ENCODE results near the gene CHD9.

Gene CHD9

DNA sequence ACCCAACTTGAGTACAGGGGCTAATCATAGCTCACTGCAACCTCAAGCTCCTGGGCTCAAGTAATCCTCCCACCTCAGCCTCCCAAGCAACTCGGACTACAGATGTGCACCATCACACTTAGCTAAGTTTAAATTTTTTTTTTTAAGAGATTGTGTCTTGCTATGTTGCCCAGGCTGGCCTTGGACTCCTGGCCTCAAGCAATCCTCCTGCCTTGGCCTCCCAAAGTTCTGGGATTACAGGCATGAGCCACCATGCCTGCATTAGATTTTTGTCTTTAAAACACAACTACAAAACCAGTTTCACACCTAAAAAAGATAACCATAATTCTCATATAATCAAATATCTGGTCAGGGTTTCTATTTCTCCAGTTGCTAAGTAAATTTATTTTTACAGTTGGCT lies 147.1 kb downstream of the CHD9 start:
- Mint-ChIP-seq H3K27ac (no peak overlapping the region), H3K4me3 (no peak overlapping the region), H3K27me3 (no peaks in the 10 kb centered on the region), H3K9me3 (ENCODE audit: low read depth) (no peaks in the 10 kb centered on the region), H3K36me3 (peaks cover 9% of the 10 kb centered on the region), H3K4me1 (ENCODE audit: low read depth) (peaks cover 2% of the 10 kb centered on the region)

DNA sequence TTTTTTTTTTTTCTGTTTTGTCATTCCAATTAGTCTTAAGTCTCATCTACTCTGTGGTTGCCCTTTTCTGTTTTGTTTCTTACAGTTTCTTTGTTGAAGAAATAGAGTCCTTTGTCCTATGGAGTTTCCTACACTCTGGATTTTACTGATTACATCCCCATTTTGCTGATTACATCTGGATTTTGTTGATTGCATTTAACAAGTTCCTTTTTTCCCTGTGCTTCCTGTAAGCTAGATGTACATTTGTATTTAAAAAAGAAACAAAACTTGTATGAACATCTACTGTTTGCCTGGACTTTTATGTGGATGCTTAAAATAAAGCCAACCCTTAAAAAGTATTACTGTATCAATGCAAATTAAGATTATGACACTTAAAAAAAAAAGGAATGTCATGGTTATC lies 147.6 kb downstream of the CHD9 start:
- Mint-ChIP-seq H3K36me3 (peaks cover 7% of the 10 kb centered on the region), H3K9me3 (ENCODE audit: low read depth) (no peaks in the 10 kb centered on the region), H3K27ac (no peak overlapping the region), H3K4me1 (ENCODE audit: low read depth) (peaks cover 2% of the 10 kb centered on the region), H3K27me3 (no peaks in the 10 kb centered on the region), H3K4me3 (no peak overlapping the region)

DNA sequence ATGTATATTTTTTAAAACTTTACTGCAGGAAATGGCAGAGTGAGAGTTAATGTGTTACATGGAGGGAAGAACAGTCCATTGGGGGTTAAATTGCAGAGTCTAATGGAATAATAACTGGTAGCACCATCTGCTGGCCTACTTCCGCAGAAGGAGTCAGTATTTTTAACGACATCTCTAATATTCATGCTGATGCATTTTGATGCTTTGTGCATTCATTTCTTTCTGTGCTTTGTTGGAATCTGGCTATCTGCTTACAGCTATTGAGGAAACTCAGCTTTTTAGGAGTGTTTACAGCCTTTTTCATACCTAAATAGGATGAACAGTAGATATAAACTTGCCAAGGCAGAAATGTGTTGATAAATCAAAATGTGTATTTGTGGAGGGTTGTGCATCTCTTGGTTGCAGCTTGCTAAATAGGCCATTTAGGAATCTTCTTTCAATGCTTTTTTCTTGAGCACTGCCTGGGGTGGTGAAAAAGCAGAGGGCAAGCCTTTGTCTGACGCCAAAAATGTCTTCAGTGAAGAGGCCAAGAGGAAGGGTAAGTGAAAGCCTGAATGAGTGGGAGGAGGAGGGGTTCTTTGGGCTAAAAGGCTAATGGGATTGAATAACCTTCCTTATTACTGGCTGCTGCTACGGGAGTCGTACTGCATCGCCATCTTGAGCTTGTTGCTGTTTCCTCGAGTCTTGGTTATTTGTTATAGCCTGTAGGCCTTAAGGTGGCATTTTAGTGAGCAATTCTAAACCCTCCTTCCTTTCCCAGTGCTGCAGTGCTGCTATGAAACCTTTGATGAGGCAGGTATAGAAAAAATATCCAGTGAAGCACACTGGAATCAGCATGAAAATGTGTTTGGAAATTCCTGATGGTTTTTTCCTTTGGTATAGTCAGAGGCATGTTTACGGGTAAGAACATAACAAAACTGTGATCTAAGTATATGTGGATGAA lies 153.3 kb downstream of the CHD9 start:
- peaks cover 4% of the 10 kb centered on the region for H3K36me3 Mint-ChIP-seq
- peak overlapping the region; percentile 36 for H3K27ac Mint-ChIP-seq
- no peaks in the 10 kb centered on the region for H3K27me3 Mint-ChIP-seq
- no peak overlapping the region for H3K4me3 Mint-ChIP-seq
- peaks cover 12% of the 10 kb centered on the region for H3K4me1 Mint-ChIP-seq (ENCODE audit: low read depth)
- H3K9me3 Mint-ChIP-seq (ENCODE audit: low read depth), result no peaks in the 10 kb centered on the region

- Mint-ChIP-seq H3K27ac (no peak overlapping the region), H3K4me1 (ENCODE audit: low read depth) (peaks cover 12% of the 10 kb centered on the region), H3K36me3 (peaks cover 4% of the 10 kb centered on the region), H3K4me3 (peak overlapping the region; percentile 30), H3K27me3 (no peaks in the 10 kb centered on the region), H3K9me3 (ENCODE audit: low read depth) (no peaks in the 10 kb centered on the region)
These were observed 154.6 kb downstream of the CHD9 start for GRCh38 chr16:53209429-53209828.

DNA sequence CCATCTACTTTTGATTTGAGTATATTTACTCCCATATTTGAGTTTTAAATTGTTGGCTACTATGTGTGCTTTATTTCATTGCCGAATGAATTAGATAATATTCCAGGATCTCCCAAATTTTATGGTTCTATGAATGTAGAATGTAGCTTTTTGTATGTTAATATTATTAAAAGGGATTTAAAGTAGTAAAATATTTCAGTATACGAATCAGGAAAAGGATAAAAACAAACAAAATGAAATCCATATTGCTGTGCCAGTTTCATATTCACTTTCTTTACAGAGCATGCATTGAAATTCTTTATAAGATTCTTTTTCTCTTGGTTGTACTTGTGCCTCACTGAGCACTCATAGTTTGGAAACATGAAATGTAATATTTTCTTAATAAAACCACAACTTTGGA lies 155.1 kb downstream of the CHD9 start:
- Mint-ChIP-seq H3K4me1 (ENCODE audit: low read depth) (peaks cover 12% of the 10 kb centered on the region), H3K27me3 (no peaks in the 10 kb centered on the region), H3K27ac (no peak overlapping the region), H3K36me3 (peaks cover 4% of the 10 kb centered on the region), H3K4me3 (no peak overlapping the region), H3K9me3 (ENCODE audit: low read depth) (no peaks in the 10 kb centered on the region)

DNA sequence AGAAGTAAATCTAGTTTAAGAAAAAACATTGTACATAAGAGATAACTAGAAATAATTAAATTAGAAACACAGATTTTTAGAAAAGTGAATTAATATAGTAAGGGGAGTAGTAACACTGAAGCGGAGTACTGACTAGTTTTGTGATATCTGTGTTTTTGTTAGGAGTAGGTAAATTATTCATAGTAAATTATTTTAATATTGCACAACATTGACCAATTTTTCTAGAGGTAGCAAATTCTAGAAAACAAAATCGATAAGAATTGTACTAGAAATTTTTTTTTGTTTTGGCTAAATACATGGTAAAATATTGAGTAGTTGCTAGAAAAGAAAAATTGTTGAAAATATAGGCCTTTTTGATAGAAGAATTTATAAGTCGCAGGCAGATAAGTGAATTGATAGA lies 156.5 kb downstream of the CHD9 start:
- Mint-ChIP-seq H3K4me3 (no peak overlapping the region), H3K36me3 (peaks cover 4% of the 10 kb centered on the region), H3K4me1 (ENCODE audit: low read depth) (peaks cover 15% of the 10 kb centered on the region)

GRCh38 chr16:53212893-53213223 lies 158.1 kb downstream of the CHD9 start:
- H3K36me3 Mint-ChIP-seq, result peaks cover 4% of the 10 kb centered on the region

More for the DNA sequence above, 156.5 kb downstream of the CHD9 start:
- Mint-ChIP-seq H3K9me3 (ENCODE audit: low read depth) (no peaks in the 10 kb centered on the region), H3K27ac (no peak overlapping the region), H3K27me3 (no peaks in the 10 kb centered on the region)

GRCh38 chr16:53213542-53213941 lies 158.8 kb downstream of the CHD9 start:
- H3K4me1 Mint-ChIP-seq (ENCODE audit: low read depth), result peaks cover 7% of the 10 kb centered on the region
- H3K4me3 Mint-ChIP-seq, result no peak overlapping the region
- H3K36me3 Mint-ChIP-seq, result peaks cover 4% of the 10 kb centered on the region
- H3K27me3 Mint-ChIP-seq, result no peaks in the 10 kb centered on the region
- H3K9me3 Mint-ChIP-seq (ENCODE audit: low read depth), result no peaks in the 10 kb centered on the region
- no peak overlapping the region for H3K27ac Mint-ChIP-seq

More at GRCh38 chr16:53212893-53213223, 158.1 kb downstream of the CHD9 start:
- Mint-ChIP-seq H3K27me3 (no peaks in the 10 kb centered on the region), H3K4me1 (ENCODE audit: low read depth) (peaks cover 13% of the 10 kb centered on the region), H3K27ac (no peak overlapping the region), H3K9me3 (ENCODE audit: low read depth) (no peaks in the 10 kb centered on the region), H3K4me3 (no peak overlapping the region)

DNA sequence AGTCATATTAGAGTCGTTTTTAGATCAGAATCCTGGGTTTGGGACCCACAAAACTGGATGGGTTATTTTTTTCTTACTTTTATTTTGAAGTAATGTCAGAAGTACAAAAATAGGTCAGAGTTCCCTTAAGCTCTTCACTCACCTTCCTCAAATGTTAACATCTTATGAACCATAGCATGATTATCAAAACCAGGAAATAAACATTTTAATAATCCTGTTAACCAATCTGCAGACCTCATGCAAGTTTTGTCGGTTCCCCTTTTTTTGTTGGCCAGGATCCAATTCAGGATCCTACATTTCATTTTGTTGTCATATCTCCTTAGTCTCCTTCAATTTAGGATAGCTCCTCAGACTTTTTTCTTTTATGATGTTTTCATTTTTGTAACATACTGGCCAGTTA lies 162.0 kb downstream of the CHD9 start:
- peaks cover 3% of the 10 kb centered on the region for H3K4me1 Mint-ChIP-seq (ENCODE audit: low read depth)
- H3K9me3 Mint-ChIP-seq (ENCODE audit: low read depth), result no peaks in the 10 kb centered on the region
- H3K27me3 Mint-ChIP-seq, result no peaks in the 10 kb centered on the region
- no peak overlapping the region for H3K4me3 Mint-ChIP-seq
- H3K27ac Mint-ChIP-seq, result no peak overlapping the region
- H3K36me3 Mint-ChIP-seq, result no peaks in the 10 kb centered on the region

DNA sequence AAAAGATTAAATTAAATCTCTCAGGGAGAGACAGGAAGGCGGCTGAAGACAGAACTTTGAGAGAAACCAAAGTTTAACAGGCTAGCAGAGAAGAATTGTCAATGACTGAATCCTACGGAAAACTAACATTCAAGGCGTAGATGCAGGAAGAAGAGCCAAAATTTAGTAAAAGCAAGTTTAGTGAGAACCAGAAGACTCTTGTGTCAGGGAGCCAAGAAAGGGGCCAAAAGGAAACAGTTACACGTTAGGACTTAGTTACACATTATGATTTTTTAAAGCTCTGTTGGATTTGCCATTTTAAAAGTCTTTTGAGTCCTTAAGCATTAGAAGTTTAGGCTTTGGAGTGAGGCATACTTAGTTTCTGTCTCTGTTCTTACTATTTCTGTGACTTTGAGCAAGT lies 164.6 kb downstream of the CHD9 start:
- Mint-ChIP-seq H3K36me3 (no peaks in the 10 kb centered on the region), H3K27me3 (no peaks in the 10 kb centered on the region), H3K9me3 (ENCODE audit: low read depth) (no peaks in the 10 kb centered on the region), H3K4me3 (no peak overlapping the region), H3K4me1 (ENCODE audit: low read depth) (peaks cover 3% of the 10 kb centered on the region), H3K27ac (no peak overlapping the region)

GRCh38 chr16:53219795-53220454 lies 165.1 kb downstream of the CHD9 start:
- Mint-ChIP-seq H3K4me1 (ENCODE audit: low read depth) (peaks cover 3% of the 10 kb centered on the region), H3K9me3 (ENCODE audit: low read depth) (no peaks in the 10 kb centered on the region), H3K36me3 (no peaks in the 10 kb centered on the region), H3K27ac (no peak overlapping the region), H3K4me3 (no peak overlapping the region), H3K27me3 (no peaks in the 10 kb centered on the region)

DNA sequence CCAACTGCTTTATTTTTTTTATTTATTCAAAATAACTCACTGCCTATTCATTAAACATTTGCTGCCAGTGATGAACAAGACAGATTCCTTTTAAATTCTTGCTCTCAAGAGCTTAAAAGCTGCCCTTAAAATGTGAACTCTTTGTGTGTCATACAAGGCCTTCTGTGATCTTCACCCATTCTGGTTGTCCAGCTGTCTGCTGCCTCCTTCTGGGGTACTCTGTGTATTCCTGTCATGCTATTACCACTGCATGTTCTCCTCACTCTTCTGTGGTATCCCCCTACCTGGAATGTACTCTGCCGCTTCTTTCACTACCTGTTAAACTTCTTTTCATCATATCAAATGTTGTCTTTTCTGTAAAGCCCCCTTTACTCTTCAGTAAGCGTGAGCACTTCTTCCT lies 165.8 kb downstream of the CHD9 start:
- no peak overlapping the region for H3K4me3 Mint-ChIP-seq
- no peaks in the 10 kb centered on the region for H3K36me3 Mint-ChIP-seq
- no peak overlapping the region for H3K27ac Mint-ChIP-seq
- no peaks in the 10 kb centered on the region for H3K9me3 Mint-ChIP-seq (ENCODE audit: low read depth)
- H3K4me1 Mint-ChIP-seq (ENCODE audit: low read depth), result peaks cover under 1% of the 10 kb centered on the region
- H3K27me3 Mint-ChIP-seq, result no peaks in the 10 kb centered on the region

- no peaks in the 10 kb centered on the region for H3K4me1 Mint-ChIP-seq (ENCODE audit: low read depth)
- H3K27me3 Mint-ChIP-seq, result no peaks in the 10 kb centered on the region
- no peak overlapping the region for H3K27ac Mint-ChIP-seq
- peaks cover 5% of the 10 kb centered on the region for H3K36me3 Mint-ChIP-seq
- H3K9me3 Mint-ChIP-seq (ENCODE audit: low read depth), result no peaks in the 10 kb centered on the region
- no peak overlapping the region for H3K4me3 Mint-ChIP-seq
These were observed 170.3 kb downstream of the CHD9 start for GRCh38 chr16:53224951-53225533.

DNA sequence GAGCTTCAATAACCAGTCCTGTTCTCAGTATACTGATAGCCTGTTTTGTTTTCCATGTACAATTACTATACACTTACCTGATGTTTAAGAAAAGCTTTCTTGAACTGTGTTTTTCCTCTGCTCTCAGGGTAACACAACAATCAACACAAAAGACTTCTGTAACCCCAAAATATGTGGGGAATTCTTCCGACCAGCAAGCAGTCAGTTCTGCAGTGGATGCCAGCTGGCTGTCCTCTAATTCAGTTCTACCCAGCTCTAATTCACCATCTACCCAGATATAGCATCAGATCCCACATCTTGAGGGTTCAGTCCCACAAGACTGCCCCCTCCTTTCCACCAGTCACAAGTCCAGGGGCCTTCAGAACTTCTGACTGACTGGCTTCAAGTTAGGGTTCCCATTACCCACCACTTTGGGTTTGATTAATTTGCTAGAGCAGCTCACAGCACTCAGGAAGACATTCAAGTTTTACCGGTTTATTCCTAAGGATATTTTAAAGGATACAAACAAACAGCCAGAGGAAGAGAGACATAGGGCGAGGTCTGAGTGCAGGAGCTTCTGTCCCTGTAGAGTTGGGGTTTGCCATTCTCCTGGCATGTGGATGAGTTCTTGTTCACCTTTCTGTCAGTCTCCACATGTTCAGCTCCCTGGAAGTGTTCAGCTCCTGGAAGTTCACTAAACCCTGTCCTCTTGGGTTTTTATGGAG lies 178.2 kb downstream of the CHD9 start:
- peaks cover 31% of the 10 kb centered on the region for H3K36me3 Mint-ChIP-seq
- no peak overlapping the region for H3K4me3 Mint-ChIP-seq
- H3K27ac Mint-ChIP-seq, result no peak overlapping the region
- H3K27me3 Mint-ChIP-seq, result no peaks in the 10 kb centered on the region
- no peaks in the 10 kb centered on the region for H3K9me3 Mint-ChIP-seq (ENCODE audit: low read depth)
- no peaks in the 10 kb centered on the region for H3K4me1 Mint-ChIP-seq (ENCODE audit: low read depth)

- no peak overlapping the region for H3K4me3 Mint-ChIP-seq
- no peak overlapping the region for H3K27ac Mint-ChIP-seq
These were observed 180.0 kb downstream of the CHD9 start for GRCh38 chr16:53234836-53235235.

More at GRCh38 chr16:53234836-53235235, 180.0 kb downstream of the CHD9 start:
- no peaks in the 10 kb centered on the region for H3K27me3 Mint-ChIP-seq
- H3K36me3 Mint-ChIP-seq, result peaks cover 33% of the 10 kb centered on the region
- H3K9me3 Mint-ChIP-seq (ENCODE audit: low read depth), result no peaks in the 10 kb centered on the region
- no peaks in the 10 kb centered on the region for H3K4me1 Mint-ChIP-seq (ENCODE audit: low read depth)
